Fibroblast of upper back skin (primary cell): ENCODE data around the gene PIK3C2A.
A peak's percentile ranks its signal among the peaks of the same experiment; 100 is the strongest.

Source experiments
- DNase-seq: peaks from one replicate; pipeline ENCODE4 v3.0.0-alpha.2; 2013

The PIK3C2A gene

GRCh38 chr11:17209939-17210245, 2.1 kb upstream of the PIK3C2A start:
- no peak for DNase-seq

DNA sequence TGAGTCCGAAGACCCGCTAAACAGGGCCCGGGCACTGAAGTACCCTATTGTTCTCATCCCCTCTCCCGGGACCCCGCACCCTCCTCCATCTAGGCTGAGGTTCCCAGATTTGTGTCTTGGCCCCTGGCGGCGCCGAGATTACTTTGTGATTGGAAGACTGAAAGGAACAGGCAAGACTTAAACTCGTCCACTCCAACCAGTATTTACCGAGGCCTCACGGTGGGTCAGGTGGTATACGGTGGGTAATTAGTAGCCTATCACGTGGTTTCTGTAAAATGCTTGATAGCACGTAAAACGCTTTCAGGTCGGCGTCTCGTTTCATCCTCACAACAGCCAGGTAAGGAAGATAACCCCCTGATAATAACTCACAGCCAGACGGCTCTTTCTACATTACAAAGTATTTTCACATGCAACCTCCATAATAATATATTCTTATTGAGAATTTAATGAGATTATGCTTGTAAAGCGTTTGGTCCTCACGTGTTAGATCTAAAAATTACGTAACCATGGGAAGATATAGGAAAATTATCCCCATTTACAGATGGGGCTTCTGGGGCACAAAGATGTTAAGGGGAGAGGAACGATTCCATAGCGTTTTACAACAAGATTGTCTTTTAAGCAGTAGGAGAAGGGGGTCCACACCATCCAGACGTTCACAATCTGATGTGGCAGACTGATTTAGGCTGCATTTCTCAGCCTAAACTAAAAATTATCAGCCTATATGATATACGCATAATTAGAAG, 642 bp upstream of the PIK3C2A start:
- DNase-seq: peak; percentile 55

GRCh38 chr11:17206463-17206862, 1.3 kb downstream of the PIK3C2A start:
- DNase-seq: no peak

DNA sequence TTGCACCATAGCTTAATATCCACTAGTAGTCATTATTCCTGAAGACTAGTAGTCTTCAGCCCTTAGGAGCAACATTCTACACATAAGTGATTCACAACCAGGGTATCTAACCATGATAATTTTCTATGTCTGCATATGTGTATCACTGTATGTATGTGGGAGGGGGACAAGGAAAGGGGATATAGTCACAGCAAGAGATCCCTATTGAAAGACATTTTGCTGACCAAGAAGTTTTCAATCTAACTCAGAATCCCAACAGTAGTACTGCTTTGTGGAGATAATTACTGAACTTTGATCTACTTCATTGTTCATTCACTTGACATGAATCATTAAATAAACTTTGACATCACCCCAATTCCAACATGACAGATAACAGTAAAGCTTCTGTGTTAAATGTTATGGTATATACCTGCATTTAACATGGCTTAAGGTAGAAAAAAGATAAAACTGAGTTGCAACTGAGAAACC, 10.3 kb downstream of the PIK3C2A start:
- peak; percentile 20 for DNase-seq

GRCh38 chr11:17188675-17189074, 19.1 kb downstream of the PIK3C2A start:
- no peak for DNase-seq

DNA sequence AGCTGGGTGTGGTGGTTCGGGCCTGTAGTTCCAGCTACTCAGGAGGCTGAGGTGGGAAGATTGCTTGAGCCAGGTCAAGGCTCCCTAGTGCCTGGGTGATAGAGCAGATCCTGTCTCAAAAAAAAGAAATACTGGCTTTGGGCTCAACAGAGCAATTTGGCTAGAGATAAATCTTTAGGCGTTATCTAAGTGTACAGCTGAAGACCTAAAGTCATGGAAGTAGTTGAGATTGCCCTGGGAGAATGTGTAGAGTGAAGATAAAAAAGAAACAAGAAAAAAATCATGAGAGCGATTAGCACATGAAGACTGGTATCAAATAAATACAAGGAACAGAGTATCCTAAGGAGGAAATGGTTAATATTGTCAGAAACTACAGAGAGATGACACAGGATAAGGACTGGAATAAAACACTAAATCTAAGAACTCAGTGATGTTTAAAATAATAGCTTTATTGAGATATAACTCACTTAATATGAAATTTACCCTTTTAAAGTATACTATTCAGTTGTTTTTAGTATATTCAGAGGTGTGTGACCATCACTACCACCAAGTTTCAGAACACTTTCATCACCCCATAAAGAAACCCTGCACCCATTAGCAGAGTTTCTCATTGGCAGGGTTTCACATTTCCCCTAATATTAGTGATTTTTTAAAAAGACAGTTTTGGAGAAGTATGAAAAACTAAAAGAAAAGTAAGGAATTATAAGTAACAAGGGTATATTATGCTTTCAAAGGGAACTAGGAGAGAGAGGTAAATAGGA, 20.7 kb downstream of the PIK3C2A start:
- no peak for DNase-seq

DNA sequence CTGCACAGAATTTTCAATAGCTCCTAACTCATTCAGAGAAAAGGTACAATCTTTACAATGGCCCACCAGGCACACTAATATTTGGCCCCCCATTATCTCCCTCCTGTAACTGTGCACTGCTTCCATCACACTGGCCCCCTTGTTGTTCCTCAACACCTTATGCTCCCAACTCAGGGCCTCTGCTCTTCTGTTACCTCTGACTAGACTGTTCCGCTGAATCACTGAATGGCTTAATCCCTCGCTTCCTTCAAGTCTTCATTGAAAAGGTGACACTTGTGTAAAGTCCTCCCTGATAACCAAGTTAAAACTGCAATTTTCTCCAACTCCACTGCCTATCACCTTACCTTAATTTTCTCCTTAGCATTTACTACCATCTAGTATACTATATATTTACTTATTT, 21.8 kb downstream of the PIK3C2A start:
- DNase-seq: no peak

DNA sequence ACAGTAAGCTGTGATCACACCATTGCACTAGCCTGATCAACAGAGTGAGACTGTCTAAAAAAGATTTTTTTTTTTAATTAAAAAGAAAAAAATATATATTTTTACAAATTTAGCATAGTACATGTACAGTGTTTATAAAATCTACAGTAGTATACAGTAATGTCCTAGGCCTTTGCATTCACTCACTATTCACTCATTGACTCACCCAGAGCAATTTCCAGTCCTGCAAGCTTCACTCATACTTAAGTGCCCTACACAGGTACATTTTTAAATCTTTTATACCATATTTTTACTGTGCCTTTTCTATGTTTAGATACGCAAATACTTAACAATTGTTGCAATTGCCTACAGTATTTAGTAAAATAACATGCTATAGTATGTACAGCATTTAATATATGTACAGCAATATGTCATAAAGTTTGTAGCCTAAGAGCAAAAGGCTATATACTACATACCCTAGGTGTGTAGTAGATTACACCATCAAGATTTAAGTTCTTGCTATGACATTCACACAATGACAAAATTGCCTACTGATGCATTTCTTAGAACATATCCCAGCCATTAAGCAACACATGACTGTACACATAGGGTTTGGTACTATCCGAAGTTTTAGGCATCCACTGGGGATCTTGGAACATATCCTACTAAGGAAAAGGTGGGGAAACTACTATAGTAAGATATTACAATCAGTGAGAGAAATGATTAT, 22.8 kb downstream of the PIK3C2A start:
- no peak for DNase-seq

DNA sequence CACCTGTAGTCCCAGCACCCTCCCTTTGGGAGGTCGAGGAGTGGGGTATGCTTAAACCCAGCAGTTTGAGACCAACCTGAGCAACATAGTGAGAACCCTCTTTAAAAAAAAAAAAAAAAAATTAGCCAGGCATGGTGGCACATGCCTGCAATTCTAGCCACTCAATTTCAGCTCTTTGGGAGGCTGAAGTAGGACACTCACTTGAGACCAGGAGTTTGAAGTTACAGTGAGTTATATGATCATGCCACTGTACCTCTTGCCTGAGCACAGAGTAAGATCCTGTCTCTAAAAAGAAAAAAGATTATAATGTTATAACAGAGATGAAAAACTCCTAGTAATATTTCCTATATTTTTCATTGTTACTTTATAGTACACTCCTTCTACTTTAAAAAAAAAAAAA, 23.9 kb downstream of the PIK3C2A start:
- no peak for DNase-seq

- DNase-seq: no peak
These were observed 27.8 kb downstream of the PIK3C2A start for GRCh38 chr11:17179970-17180369.

- no peak for DNase-seq
These were observed 34.5 kb downstream of the PIK3C2A start for GRCh38 chr11:17173332-17173731.

GRCh38 chr11:17171916-17172315, 35.9 kb downstream of the PIK3C2A start:
- DNase-seq: no peak

DNA sequence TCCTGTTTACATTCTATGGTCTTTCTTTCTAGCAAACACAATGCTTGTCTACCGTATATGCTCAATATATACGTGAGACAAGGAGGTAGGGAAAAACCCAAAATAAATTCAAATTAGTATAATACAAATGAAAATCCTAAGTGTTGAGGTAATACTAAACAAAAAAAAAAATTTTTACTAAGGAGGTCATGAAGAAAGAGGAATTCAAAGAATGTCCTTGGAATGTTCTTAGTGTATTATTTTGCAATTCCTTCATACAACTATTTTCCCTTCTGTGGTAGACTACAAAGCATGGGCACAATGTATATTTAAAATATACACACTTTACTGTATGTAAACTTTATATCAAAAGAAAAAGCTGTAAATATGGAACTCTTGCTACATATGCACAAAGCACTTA, 36.4 kb downstream of the PIK3C2A start:
- DNase-seq: peak; percentile 61

DNA sequence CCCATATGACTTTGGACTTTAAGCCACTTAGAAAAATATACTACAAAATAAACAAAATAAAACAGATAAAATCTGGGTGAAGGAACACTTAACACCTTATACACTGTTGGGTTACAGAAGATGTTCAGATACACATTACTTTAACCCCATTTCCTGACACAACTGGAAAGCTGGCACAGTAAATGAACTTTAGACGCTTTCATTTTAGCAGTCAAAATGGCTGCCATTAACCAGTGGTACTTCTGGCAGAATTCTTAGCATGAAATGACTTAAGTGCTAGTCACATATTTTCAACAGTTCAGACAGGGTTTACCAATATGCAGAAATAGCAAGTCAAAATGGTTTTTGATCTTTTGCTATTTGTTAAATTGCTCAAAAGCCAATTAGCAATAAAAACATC, 37.9 kb downstream of the PIK3C2A start:
- DNase-seq: no peak

DNA sequence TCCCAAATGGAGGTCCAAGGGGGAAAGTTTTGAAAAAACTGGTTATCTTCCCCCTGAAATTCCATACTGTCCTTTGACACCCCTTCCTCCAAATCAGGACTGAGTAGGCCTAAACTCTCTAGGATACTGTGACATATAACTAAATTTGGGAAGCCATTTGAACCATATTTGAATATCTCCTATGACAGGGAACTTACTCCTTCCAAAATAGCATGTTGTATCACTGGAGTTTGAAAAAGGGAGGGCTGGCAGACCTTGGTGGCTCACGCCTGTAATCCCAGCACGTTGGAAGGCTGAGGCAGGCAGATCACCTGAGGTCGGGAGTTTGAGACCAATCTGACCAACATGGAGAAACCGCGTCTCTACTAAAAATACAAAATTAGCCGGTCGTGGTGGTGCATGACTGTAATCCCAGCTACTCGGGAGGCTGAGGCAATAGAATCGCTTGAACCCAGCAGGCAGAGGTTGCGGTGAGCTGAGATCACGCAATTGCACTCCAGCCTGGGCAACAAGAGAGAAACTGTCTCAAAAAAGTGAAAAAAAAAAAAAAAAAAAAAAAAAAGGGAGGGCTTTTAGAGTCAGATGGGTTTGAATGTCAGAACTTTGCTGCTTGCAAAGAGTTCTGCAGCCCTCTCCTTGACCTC, 42.4 kb downstream of the PIK3C2A start:
- DNase-seq: no peak

- no peak for DNase-seq
These were observed 43.2 kb downstream of the PIK3C2A start for GRCh38 chr11:17164361-17165246.

GRCh38 chr11:17163736-17164135, 44.0 kb downstream of the PIK3C2A start:
- DNase-seq: no peak

DNA sequence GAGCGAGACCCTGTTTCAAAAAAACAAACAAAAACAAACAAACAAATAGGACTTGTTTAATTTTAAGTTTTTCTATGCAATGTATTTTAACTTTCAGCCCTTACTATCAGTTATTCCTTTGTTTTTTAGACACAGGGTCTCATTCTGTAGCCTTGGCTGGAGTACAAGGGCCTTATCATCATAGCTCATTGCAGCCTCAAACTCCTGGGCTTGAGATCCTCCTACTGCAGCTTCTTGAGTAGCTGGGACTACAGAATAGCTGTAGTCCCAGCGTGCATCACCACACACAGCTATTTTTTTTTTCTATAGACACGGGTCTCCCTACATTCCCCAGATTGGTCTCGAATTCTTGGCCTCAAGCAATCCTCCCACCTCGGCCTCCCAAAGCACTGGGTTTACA, 44.5 kb downstream of the PIK3C2A start:
- no peak for DNase-seq

GRCh38 chr11:17162376-17162775, 45.4 kb downstream of the PIK3C2A start:
- DNase-seq: no peak

DNA sequence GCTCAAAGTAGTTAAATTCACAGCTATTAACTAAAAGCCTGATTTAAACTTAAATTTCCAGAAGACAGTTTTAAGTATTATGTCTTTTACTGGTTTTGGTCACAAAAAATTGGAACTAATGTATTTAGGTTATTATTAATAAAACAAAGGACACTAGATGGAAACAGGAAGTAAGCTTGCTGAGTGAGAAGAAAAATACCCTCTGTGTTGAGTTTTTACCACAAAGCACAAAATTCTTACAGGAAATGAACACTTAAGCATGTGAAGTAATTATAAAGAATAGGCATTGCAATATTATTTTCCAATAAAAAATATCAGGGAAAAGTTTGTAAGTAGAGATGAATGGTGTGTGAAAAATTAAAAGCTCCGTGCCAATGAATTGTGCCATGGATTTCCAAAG, 46.3 kb downstream of the PIK3C2A start:
- no peak for DNase-seq

DNA sequence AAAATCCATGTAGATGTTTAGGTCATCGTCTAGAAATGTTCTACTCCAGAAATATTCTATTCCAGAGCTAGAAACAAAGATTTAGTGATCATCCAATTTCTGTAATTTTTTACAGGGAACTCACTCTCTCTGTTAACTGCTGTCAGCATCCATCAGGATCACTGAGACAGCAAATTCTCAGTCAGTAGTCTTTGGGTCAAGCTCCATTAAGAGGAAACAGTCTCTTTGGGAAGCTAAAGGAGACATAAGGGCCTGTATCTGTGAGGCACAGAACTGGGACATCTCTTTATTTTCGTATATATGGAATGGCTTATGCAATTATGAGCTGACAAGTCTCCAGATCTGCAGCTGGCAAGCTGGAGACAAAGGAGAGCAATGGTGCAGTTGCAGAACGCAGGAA, 48.3 kb downstream of the PIK3C2A start:
- DNase-seq: no peak
